MCF 10A (cell line): Measurements from ENCODE around the gene RALB. TPM values are rescaled to one million over a fixed set of nuclear protein-coding genes. Genes with fewer than 3 reads are reported as not detected.
"Not testable (repeated sequence)": the region's sequence is repeated elsewhere in the genome, so short reads cannot be mapped to it uniquely, and the experiment has no call there.

Source experiments
- BruUV-seq: library from RNA; stranded (reverse); fragments of 400-500 nt; replicated peaks from 2 replicates; lab custom pipeline; 2021; lab: Mats Ljungman, UMichigan
- CTCF ChIA-PET: fragments of 300-600 bp; sonication (Branson Sonifier 250); formaldehyde crosslinking; extraction: SDS; loops from one replicate; lab custom pipeline; 2021; ENCODE audit warnings: antibody characterized with exemption, inconsistent platforms; lab: Yijun Ruan, JAX
- POLR2A ChIA-PET: fragments of 300-600, 350-650 bp; sonication (Branson Sonifier 250); formaldehyde crosslinking; extraction: SDS; loops from one replicate; lab custom pipeline; 2020; ENCODE audit warnings: antibody characterized with exemption, inconsistent platforms; lab: Yijun Ruan, JAX
- DNase-seq: peaks from one replicate; pipeline ENCODE4 v3.0.0-alpha.2; 2018; ENCODE audit not compliant: unreplicated experiment
- H3K27ac Mint-ChIP-seq: one replicate; pipeline ENCODE4 v1.8.0; 2022; ENCODE audit warnings: mild to moderate bottlenecking, low read depth, mixed read lengths; ENCODE audit not compliant: unreplicated experiment
- H3K27me3 Mint-ChIP-seq: one replicate; pipeline ENCODE4 v1.8.0; 2022; ENCODE audit warnings: mixed read lengths; ENCODE audit not compliant: insufficient read depth, unreplicated experiment
- H3K36me3 Mint-ChIP-seq: one replicate; pipeline ENCODE4 v1.8.0; 2022; ENCODE audit warnings: mild to moderate bottlenecking, moderate library complexity, mixed read lengths; ENCODE audit not compliant: insufficient read depth, unreplicated experiment
- H3K4me1 Mint-ChIP-seq: one replicate; pipeline ENCODE4 v1.8.0; 2022; ENCODE audit warnings: mixed read lengths; ENCODE audit not compliant: insufficient read depth, unreplicated experiment
- H3K4me3 Mint-ChIP-seq: one replicate; pipeline ENCODE4 v1.8.0; 2022; ENCODE audit warnings: mild to moderate bottlenecking, moderate library complexity, mixed read lengths; ENCODE audit not compliant: unreplicated experiment
- H3K9me3 Mint-ChIP-seq: one replicate; pipeline ENCODE4 v1.8.0; 2022; ENCODE audit warnings: mixed read lengths; ENCODE audit not compliant: unreplicated experiment
- CTCF ChIP-seq: fragments of 200-600 bp; IDR thresholded peaks from one replicate; pipeline ENCODE4 v1.8.0; 2022; ENCODE audit warnings: antibody characterized with exemption, mild to moderate bottlenecking; ENCODE audit not compliant: unreplicated experiment
- intact Hi-C: fragments of 100-400 bp; cut with micrococcal nuclease; formaldehyde crosslinking; loops from 2 replicates; pipeline ENCODE4 v1.14.1; 2022
- total RNA-seq: library from RNA; stranded (reverse); gene quantifications from 2 replicates; pipeline ENCODE4 v1.2.3, GENCODE V29; 2022

RALB gene
- total RNA-seq, 1 experiment from 2014 or later: 37.4 TPM

- no peak for TF ChIP-seq CTCF
- Mint-ChIP-seq H3K27me3 (no peaks in the 10 kb centered on the region), H3K4me3 (peak overlapping the region; percentile 25), H3K9me3 (no peaks in the 10 kb centered on the region), H3K4me1 (peaks cover 31% of the 10 kb centered on the region), H3K36me3 (no peaks in the 10 kb centered on the region), H3K27ac (peak overlapping the region; percentile 71)
- ChIA-PET CTCF (interaction anchor here (0.6 to 2.1 kb wide), 9 partner anchors 12 to 754 kb away, joined by 3 to 10 read pairs (median 4); no protein-coding TSS in a partner anchor), POLR2A (interaction anchor here (0.6 to 2.1 kb wide), 11 partner anchors 16 to 364 kb away, joined by 3 to 9 read pairs (median 3); partner anchors contain the start of genes EPB41L5 and RALB)
- no TSS peak for BruUV-seq
- peak; percentile 94 for DNase-seq
- intact Hi-C loops: no loop called here
These were observed 67.7 kb downstream of the RALB start for GRCh38 chr2:120320318-120320851.

GRCh38 chr2:120320887-120321556 is 68.4 kb downstream of the RALB start:
- Mint-ChIP-seq H3K27ac (peak overlapping the region; percentile 71), H3K4me3 (peak overlapping the region; percentile 25), H3K4me1 (peaks cover 31% of the 10 kb centered on the region)
- DNase-seq, H3K36me3 Mint-ChIP-seq, intact Hi-C loops, H3K9me3 Mint-ChIP-seq, BruUV-seq, H3K27me3 Mint-ChIP-seq: not testable (repeated sequence)
- POLR2A ChIA-PET: interaction anchor here (0.8 to 2.1 kb wide), 8 partner anchors 15 to 363 kb away, joined by 3 to 9 read pairs (median 3); partner anchors contain the start of gene EPB41L5
- CTCF ChIA-PET: interaction anchor here (0.5 to 2.1 kb wide), 7 partner anchors 11 to 359 kb away, joined by 3 to 10 read pairs (median 4); no protein-coding TSS in a partner anchor

- Mint-ChIP-seq H3K9me3 (no peaks in the 10 kb centered on the region), H3K36me3 (no peaks in the 10 kb centered on the region), H3K27me3 (no peaks in the 10 kb centered on the region), H3K27ac (no peak overlapping the region), H3K4me3 (no peak overlapping the region), H3K4me1 (peaks cover 31% of the 10 kb centered on the region)
- ChIA-PET POLR2A (interaction anchor here (0.8 kb wide), 1 partner anchor 304 kb away, joined by 3 read pairs; no protein-coding TSS in a partner anchor), CTCF (interaction anchor here (0.5 to 0.6 kb wide), 3 partner anchors 16 to 241 kb away, joined by 3 read pairs; no protein-coding TSS in a partner anchor)
- no peak for DNase-seq
- intact Hi-C loops: no loop called here
- no peak for TF ChIP-seq CTCF
- no TSS peak for BruUV-seq
These were observed 69.2 kb downstream of the RALB start for GRCh38 chr2:120321721-120322284.

- no peak for TF ChIP-seq CTCF
- intact Hi-C loops: no loop called here
- Mint-ChIP-seq H3K27ac (no peak overlapping the region), H3K36me3 (no peaks in the 10 kb centered on the region), H3K4me1 (peaks cover 31% of the 10 kb centered on the region), H3K4me3 (no peak overlapping the region), H3K27me3 (no peaks in the 10 kb centered on the region), H3K9me3 (no peaks in the 10 kb centered on the region)
- no TSS peak for BruUV-seq
- CTCF ChIA-PET: interaction anchor here (0.6 kb wide), 1 partner anchor 120 kb away, joined by 3 read pairs; no protein-coding TSS in a partner anchor
- POLR2A ChIA-PET: interaction anchor here (1.8 kb wide), 1 partner anchor 16 kb away, joined by 5 read pairs; no protein-coding TSS in a partner anchor
- no peak for DNase-seq
These were observed 69.7 kb downstream of the RALB start for GRCh38 chr2:120322329-120322728.
